Astrocyte of the hippocampus (primary cell): ENCODE results near the gene ARHGAP6.

Source experiments
- DNase-seq: peaks from one replicate; pipeline ENCODE4 v3.0.0; 2011; ENCODE audit warnings: low read depth, low spot score

ARHGAP6 gene

DNA sequence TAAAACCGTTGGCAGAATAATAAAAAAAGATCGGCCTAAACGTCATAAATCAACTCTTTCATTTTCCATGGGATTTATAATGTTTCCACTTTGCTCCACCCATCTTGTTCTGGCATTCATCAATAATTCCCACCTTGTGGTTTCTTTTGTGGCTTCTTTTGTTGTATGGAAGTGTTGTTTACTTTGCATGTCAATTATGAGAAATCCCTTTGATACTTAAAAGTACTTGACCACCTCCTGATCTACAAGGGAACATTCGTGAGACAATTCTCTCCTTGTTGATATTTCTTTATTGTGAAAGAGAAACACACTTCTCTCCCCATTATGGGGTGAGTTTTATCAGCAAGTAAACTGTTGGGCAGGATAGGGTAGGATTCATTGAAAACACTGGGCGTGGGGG lies 369.7 kb downstream of the ARHGAP6 start:
- DNase-seq: peak; percentile 20

DNA sequence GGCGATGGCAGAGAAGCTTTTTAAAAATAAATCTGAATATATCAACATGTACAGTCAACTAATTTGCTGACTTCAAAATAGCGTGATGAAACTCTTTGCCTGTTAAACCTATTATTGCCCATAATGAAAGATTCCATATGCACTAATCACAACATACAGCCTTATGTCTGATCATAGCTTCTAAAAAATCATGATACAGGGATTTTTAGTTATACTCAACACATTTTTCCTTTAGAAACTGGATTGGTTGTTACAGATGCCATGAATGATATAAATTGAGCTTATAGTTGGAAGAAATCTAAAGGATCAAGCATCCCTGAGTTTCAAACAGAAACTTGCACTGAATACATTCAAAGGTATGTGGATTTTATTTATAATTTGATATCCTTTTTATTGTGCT lies 372.6 kb downstream of the ARHGAP6 start, which contains the start of gene AMELX:
AMELX (plus strand) TSS at position 301 of the 400 bp plus-strand sequence. CDS start 1,376 bp downstream, outside the sequence.
- DNase-seq: no peak

DNA sequence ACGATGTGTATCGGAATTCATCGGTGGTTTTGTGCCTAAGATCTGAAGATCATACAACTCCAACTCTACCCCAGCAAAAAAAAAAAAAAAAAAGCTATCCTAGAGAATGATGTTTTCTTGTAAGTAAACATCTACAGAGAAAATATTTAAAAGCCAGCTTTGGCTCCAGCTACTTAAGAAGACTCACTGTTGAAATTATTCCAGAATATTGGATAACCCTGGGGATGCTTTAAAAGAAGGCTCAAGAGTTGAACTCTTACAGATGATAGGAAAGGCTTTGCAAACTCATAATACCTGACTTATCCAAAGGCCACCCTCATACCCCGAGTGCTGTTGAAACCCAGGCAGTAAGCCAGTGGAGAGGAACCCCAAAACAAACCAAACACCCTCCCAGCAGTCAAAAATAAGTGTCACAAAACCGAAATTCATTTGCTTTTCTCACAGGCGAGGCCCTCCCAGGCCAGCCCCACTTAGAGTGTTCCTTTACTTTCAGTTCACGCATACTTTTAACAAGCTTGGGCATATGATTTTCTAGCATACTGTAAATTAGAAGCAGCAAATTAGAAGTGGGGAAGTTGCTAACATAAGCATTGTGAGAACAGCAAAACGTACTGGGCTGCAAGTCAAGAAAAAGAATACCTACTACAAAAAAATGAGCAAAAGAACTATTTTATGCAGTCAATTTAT lies 375.2 kb downstream of the ARHGAP6 start:
- DNase-seq: no peak

DNA sequence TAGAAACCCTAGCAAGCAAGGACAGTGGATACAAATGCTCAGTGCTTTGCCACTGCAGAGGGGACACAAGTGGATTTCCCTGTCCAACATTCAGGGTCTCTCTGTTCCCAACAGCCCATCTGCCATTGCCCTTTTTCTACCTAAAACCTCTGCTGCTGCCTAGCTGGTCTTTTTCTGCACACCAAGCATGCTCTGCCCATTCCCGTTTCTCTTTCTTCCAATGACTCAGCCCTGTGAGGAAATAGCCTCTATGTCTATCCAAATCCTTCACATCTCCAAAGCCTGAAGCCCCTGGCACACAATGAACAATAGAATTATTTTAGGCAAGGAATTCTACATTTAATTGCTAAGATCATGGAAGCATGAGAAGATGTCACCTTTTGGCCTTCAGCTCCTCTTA lies 378.2 kb downstream of the ARHGAP6 start:
- no peak for DNase-seq

- DNase-seq: no peak
These were observed 380.1 kb downstream of the ARHGAP6 start for GRCh38 chrX:11285651-11286050.

DNA sequence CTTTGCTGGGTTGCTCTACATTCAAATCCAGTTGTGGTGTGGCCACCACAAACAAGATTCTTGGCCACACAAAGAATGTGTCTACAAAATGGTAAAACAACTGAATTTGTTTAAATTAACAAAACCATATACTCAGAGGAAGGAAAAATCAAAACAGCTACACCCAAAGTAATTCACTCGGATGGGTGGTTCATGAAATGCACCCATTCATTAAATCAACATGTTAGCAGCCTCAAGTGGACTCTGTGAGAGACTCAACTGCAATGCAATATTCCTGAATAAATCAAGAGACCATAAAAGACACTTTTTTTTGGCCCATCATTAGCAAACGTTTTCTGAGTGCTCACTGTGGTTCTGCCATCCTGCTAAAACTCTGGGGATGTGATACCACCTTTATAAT lies 383.7 kb downstream of the ARHGAP6 start:
- DNase-seq: no peak

DNA sequence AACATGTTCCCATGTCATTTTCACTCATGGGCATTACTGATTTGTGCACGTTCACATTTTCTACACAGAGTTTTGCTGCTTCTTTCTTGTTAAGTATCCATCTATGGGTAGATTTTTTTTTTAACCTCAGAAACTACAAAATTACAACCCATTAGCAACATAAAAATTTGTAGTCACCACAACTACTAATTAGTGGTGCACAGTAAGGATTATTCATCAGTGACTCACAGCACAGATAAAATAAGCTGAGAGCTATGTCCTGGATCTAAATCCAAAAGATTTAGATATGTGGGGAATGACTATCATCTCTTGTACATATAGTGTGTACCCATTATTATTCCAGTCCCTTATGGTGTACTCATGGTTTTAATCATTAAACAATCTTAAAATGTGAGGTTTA lies 392.2 kb downstream of the ARHGAP6 start:
- peak; percentile 33 for DNase-seq

- DNase-seq: no peak
These were observed 392.9 kb downstream of the ARHGAP6 start for GRCh38 chrX:11272863-11273262.

DNA sequence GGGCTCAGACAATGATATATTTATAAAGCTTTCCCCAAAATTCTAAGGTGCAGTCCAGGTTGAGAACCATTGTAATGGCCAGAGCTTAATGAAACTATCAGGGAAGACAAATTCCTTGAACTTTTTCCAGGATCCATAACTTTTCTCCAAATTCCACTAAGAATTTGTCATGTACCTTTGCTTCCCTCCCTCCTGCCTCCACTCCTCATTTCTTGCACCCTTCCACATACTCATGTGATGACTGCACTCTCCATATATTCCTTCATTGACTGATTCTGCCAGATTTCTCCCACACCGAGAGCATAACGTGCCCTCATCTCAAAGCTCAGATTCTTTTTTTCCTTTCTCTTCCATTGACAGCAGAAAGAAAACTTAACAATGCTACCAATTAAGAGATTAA lies 393.4 kb downstream of the ARHGAP6 start:
- DNase-seq: no peak

GRCh38 chrX:11269996-11270395 lies 395.7 kb downstream of the ARHGAP6 start:
- no peak for DNase-seq

- no peak for DNase-seq
These were observed 396.7 kb downstream of the ARHGAP6 start for GRCh38 chrX:11269006-11269405.

DNA sequence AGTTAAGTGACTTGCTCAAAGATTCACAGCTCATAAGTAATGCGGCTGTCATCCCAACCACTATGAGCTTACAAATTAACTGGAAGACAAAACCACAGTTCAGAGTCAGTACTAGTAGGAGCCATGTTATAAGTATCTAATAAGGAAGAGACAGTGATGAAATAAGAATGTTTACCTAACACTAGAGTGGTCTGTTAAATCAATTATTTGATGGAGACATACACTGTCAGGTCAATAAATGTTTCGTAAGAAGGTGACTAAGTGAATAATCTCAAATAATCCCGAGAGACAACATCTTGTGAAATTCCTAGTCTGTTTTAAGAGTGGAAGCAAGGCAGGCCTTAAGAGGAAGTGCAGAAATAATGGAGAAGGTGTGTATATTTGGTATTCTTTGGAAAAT lies 398.3 kb downstream of the ARHGAP6 start:
- DNase-seq: no peak

DNA sequence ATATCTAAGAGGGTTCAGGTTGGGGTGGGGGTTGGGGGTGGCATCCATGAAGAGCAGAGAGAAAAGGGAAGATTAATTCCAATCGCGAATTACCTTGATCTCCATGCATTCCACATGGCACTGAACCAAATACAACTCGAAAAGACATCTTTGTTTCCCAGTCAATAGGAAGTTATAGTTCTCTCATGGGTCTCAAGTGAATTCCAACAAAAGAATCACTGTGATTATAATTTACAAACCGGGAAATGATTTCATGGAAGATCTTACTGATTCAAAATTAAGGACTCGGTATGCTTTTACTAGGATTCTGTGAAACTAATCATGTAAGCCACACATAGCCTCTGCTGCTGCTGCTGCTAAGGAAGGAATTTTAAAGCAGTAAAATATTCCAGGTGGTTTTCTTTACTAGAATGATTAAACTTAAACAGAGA lies 399.1 kb downstream of the ARHGAP6 start:
- DNase-seq: no peak

- no peak for DNase-seq
These were observed 400.4 kb downstream of the ARHGAP6 start for GRCh38 chrX:11265352-11265751.

GRCh38 chrX:11264925-11265324 lies 400.8 kb downstream of the ARHGAP6 start:
- DNase-seq: no peak

- no peak for DNase-seq
These were observed 404.5 kb downstream of the ARHGAP6 start for GRCh38 chrX:11261260-11261659.

- DNase-seq: no peak
These were observed 406.3 kb downstream of the ARHGAP6 start for GRCh38 chrX:11259437-11259836.

DNA sequence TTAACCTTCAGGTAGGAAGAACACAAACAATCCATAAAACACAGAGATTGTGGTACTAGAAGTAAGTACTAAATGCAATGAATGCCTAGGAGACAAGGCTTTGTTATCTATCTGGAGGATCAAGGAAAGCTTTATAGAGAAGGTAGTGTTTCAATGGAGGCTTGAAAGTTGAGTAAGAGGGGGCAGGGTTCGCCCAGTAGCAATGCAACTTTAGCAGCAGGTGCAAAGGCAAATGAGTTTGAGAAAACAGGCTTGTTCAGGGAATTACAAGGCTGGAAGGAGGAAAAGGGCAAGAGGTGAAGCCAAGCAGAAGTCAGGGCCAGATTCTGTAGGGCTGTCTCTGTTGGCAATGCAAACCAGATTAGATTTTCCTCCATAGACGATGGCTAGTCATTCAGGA lies 408.0 kb downstream of the ARHGAP6 start:
- DNase-seq: no peak

DNA sequence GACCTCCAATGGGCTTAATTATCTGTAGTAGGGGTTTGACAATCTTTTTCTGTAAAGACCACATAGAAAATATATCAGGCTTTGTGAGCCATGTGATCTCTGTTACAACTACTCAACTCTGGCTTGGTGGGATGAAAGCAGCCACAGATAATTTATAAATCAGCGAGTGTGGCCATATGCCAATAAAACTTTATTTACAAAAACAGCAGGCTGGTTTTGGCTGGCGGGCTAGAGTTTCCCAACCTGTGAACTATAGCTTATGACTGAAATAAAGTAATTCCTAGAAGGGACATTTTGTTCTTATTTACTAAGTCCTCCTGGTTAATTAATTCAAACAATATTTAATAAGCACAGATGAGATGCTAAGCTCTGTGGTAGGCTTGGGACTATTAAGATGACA lies 408.4 kb downstream of the ARHGAP6 start:
- no peak for DNase-seq

DNA sequence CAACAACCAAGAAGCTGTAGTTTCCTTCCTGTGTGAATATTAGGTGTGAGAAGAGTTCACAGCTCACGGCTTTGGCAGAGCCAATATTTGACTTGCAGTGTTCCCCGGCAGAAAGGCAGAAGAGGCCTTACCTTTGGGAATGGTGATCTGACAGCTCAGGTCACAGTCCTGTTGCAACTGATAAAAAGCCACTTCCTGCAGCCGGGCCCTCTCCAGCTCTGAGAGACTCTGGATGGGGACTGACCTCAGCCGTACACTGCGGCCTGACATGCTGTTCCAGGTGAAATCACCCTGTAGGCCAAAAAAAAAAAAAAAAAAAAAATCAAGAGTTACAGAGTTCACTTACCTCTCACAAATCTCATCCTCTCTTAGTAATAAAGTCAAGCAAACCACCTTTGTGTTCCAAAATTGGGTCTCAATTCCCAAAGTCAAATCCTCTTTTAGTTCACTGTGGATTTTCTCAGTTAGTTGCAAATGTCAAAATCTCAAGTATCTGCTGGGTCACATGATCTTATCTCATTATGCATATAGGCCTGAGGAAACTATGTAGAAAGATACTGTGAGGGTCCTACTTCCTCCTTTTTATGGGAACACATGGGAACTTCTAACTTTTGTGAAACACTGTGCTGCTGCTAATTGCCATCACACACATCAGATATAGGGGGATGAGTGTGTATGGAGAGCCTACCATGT lies 411.2 kb downstream of the ARHGAP6 start:
- DNase-seq: no peak

GRCh38 chrX:11244636-11245035 lies 421.1 kb downstream of the ARHGAP6 start:
- no peak for DNase-seq

DNA sequence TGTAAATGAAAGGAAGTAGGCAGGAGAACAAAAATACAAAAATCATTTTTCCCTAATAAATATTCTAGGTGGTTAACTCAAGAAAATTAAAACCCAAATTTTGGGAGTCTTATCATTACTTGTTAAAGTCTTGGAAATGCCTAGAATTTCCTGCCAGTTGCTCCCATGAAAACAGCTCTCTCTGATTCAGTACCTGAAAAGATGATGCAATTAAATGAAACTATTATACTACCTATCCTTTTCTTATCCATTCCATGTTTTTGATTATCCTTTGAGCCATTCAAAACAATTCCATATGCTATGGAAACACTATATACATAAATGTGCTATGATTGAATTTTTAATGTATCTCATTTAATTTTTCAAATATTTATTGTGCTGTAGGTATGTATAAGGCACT lies 423.0 kb downstream of the ARHGAP6 start:
- DNase-seq: no peak

DNA sequence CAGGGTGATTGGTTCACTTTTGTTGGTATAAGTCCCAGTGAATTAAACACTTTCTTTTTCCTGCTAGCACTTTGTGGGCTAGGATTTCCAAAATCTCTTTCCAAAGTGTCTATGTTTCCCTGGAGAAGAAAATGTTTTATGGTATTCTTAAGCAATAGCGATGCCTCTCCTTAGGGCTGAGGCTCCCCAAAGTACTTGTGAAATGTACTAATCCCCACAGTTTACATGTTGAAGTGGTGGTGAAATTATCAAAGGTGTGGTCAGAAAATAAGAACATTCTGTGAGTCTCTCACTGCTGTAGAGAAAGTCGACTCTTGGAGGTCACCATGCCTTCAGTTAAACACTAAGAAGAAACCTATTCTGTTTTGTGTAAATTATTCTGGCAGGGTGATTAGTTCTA lies 424.0 kb downstream of the ARHGAP6 start:
- DNase-seq: no peak
